ENCODE data around the gene ARHGDIB. TPM values are rescaled to one million over a fixed set of nuclear protein-coding genes. Genes with fewer than 3 reads are reported as not detected.

The ARHGDIB gene
- total and polyA plus RNA-seq, 10 of the 15 experiments (the other 5 are each of a cell fraction or from before 2014, with no cell fraction given), result 796 to 2,849 (median 1,346) TPM

GRCh38 chr12:14913381-14913781 lies 48.0 kb downstream of the ARHGDIB start:
- CTCF ChIA-PET, result interaction anchor here (1.0 kb wide), 1 partner anchor 22 kb away, joined by 4 read pairs; no protein-coding TSS in a partner anchor
- no peak for TF ChIP-seq SMC3 (IDR thresholded peaks at IDR 0.05; ENCODE audit: borderline replicate concordance, low read length)
- TF ChIP-seq FOXM1 (IDR thresholded peaks at IDR 0.05; ENCODE audit: low read depth, low read length), result no peak
- TF ChIP-seq ZBTB11 (CRISPR knock-in tag; IDR thresholded peaks at IDR 0.05), result no peak
- no peak for TF ChIP-seq ZBTB40 (IDR thresholded peaks at IDR 0.05; ENCODE audit: borderline replicate concordance)
- TF ChIP-seq ELK1 (IDR thresholded peaks at IDR 0.05; ENCODE audit: low read depth, low read length), result no peak
- TF ChIP-seq PBX3 (IDR thresholded peaks at IDR 0.05; ENCODE audit: insufficient replicate concordance, low read depth, low read length), result no peak
- no peak for TF ChIP-seq ASH2L (IDR thresholded peaks at IDR 0.05; ENCODE audit: borderline replicate concordance, low read depth)
- no peak for TF ChIP-seq ZNF687 (IDR thresholded peaks at IDR 0.05)
- TF ChIP-seq GATAD2B (conservative IDR thresholded peaks at IDR 0.05; ENCODE audit: low read depth), result no peak

More at GRCh38 chr12:14913381-14913781, 48.0 kb downstream of the ARHGDIB start:
- ChIA-PET POLR2A (no interaction called here), SMC1A (ENCODE audit: uncharacterized antibody, unreplicated experiment) (interaction anchor here (1.2 kb wide), 1 partner anchor 29 kb away, joined by 5 read pairs; no protein-coding TSS in a partner anchor), RAD21 (ENCODE audit: unreplicated experiment) (no interaction called here)
- DNase-seq (ENCODE audit: low read depth, low spot score), result no peak
- in situ Hi-C loops (cut with MboI), result no loop called here
- no peak for FAIRE-seq
- no peaks in the 10 kb centered on the region for H3K27me3 ChIP-seq (replicated peaks in 1 of 2; ENCODE audit: control insufficient read depth in 2 of 2, insufficient read depth in 2 of 2, low read length in 1 of 2)
- no peaks in the 10 kb centered on the region for H4K20me1 ChIP-seq (ENCODE audit: control insufficient read depth, insufficient read depth)
- no peaks in the 10 kb centered on the region for H3K4me1 ChIP-seq (ENCODE audit: control insufficient read depth, insufficient read depth, low read length)
- H3K4me2 ChIP-seq (ENCODE audit: control insufficient read depth, insufficient read depth), result no peak overlapping the region
- WGBS (ENCODE audit: insufficient coverage, insufficient replicate concordance, low lambda C conversion rate, missing lambda C conversion rate), result 98% methylated on average over 4 of the region's 4 CpGs
- BruUV-seq (replicated peaks), result no TSS peak
- H3K9ac ChIP-seq (ENCODE audit: control insufficient read depth, insufficient read depth, low read length), result no peak overlapping the region
- ATAC-seq, result no peak; the same call in 2 of the 3 replicates
- no peaks in the 10 kb centered on the region for H3K36me3 ChIP-seq (ENCODE audit: control insufficient read depth in 2 of 2, insufficient read depth in 2 of 2, low read length in 1 of 2)
- H3K79me2 ChIP-seq (ENCODE audit: control insufficient read depth, insufficient read depth, low read length), result no peaks in the 10 kb centered on the region
- H2AFZ ChIP-seq (ENCODE audit: control insufficient read depth, low read depth, low read length), result no peak overlapping the region
- H3K4me3 ChIP-seq, result no peak overlapping the region
- intact Hi-C loops (cut with micrococcal nuclease; ENCODE audit: unreplicated experiment), result no loop called here
- H3K27ac ChIP-seq (ENCODE audit: control insufficient read depth, insufficient read depth), result no peak overlapping the region
- no peaks in the 10 kb centered on the region for H3K9me3 ChIP-seq (replicated peaks; ENCODE audit: control insufficient read depth, insufficient read depth, low read length)

Data from GM12878 (cell line).